ENCODE data around the gene MRPL48. TPM values are rescaled to one million over a fixed set of nuclear protein-coding genes. Genes with fewer than 3 reads are reported as not detected.

Gene MRPL48
- total RNA-seq, 1 experiment from 2014 or later, result 66.8 TPM

DNA sequence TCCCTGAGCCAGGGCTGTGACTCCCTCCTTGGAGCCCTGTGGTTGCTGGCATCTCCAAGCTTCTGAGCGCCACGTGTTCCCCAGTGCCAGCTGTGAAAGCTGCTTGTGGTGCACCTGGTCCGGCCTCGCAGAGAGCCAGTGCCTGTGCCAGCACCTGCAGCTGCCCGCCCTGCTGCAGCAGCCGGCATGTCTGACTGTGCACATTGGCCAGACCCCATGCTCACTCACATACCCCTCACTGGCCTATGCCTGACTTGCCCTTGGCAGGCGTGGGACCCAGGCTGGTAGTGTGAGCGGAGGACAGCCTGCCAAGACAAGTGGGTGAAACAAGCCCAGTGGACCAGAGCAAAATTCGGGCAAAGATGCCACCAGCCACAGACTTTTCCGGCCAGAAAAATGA, 9.8 kb downstream of the MRPL48 start:
- POLR2A ChIA-PET, result interaction anchor here (0.9 to 1.6 kb wide), 2 partner anchors 9 to 12 kb away, joined by 3 to 4 read pairs; no protein-coding TSS in a partner anchor
- Histone ChIP-seq H3K4me2 (ENCODE audit: low read length) (no peak overlapping the region), H3K36me3 (ENCODE audit: control insufficient read depth in 1 of 2, insufficient read depth in 2 of 2, low read length in 2 of 2) (no peaks in the 10 kb centered on the region; a peak in 1 of 4 replicates), H2AFZ (ENCODE audit: low read depth, low read length, poor library complexity, severe bottlenecking) (no peak overlapping the region), H3K4me1 (ENCODE audit: control insufficient read depth in 1 of 2, insufficient read depth in 2 of 2, low read length in 2 of 2) (no peaks in the 10 kb centered on the region), H3K27me3 (ENCODE audit: insufficient read depth, low read length) (no peaks in the 10 kb centered on the region), H3K9ac (ENCODE audit: low read length) (no peak overlapping the region), H3K4me3 (replicated peaks in 1 of 2; ENCODE audit: low read depth in 1 of 2, low read length in 2 of 2) (no peak overlapping the region), H4K20me1 (ENCODE audit: insufficient read depth) (no peaks in the 10 kb centered on the region), H3K79me2 (ENCODE audit: insufficient read depth, low read length) (peaks cover 9% of the 10 kb centered on the region; the same call in 1 of the 2 replicates), H3K27ac (ENCODE audit: low read depth, low read length) (no peak overlapping the region), H3K9me3 (ENCODE audit: control insufficient read depth in 1 of 2, insufficient read depth in 1 of 2, low read depth in 1 of 2, low read length in 2 of 2) (no peaks in the 10 kb centered on the region), H3K9me2 (ENCODE audit: insufficient read depth) (no peaks in the 10 kb centered on the region)
- DNase-seq (ENCODE audit: low read depth, low spot score), result no peak
- no peak for TF ChIP-seq POLR2A (IDR thresholded peaks at IDR 0.05; ENCODE audit: borderline replicate concordance, extremely low read depth, insufficient read depth, insufficient read length)
- no peak for TF ChIP-seq MAX (IDR thresholded peaks at IDR 0.05)
- no peak for TF ChIP-seq CTCF (IDR thresholded peaks at IDR 0.05 in 2 of 3, conservative IDR thresholded peaks at IDR 0.05 in 1 of 3; ENCODE audit: borderline replicate concordance in 1 of 3, insufficient read depth in 1 of 3, low read depth in 2 of 3, low read length in 2 of 3)
- TF ChIP-seq ZFX (IDR thresholded peaks at IDR 0.05), result no peak
- no peak for TF ChIP-seq EZH2 (IDR thresholded peaks at IDR 0.05)
- no peak for TF ChIP-seq ATF3 (IDR thresholded peaks at IDR 0.05)
- no peak for TF ChIP-seq ZBTB33 (IDR thresholded peaks at IDR 0.05; ENCODE audit: extremely low read depth, insufficient replicate concordance, low read length)
- TF ChIP-seq CEBPB (IDR thresholded peaks at IDR 0.05; ENCODE audit: low read depth), result no peak
- TF ChIP-seq CBX3 (IDR thresholded peaks at IDR 0.05; ENCODE audit: low read depth), result no peak
- TF ChIP-seq ELF1 (IDR thresholded peaks at IDR 0.05; ENCODE audit: borderline replicate concordance, low read depth), result no peak
- BruUV-seq (replicated peaks), result no TSS peak
- no peak for ATAC-seq
- intact Hi-C loops (cut with micrococcal nuclease), result no loop called here
- CTCF ChIA-PET, result no interaction called here
- RAD21 ChIA-PET (ENCODE audit: low non-redundant PET in 1 of 2, low total read pairs in 2 of 2, uncharacterized antibody in 2 of 2, unreplicated experiment in 2 of 2), result no interaction called here
